HG03045 (cell line): Measurements from ENCODE around the gene NEFH.
"Not testable (repeated sequence)": the region's sequence is repeated elsewhere in the genome, so short reads cannot be mapped to it uniquely, and the experiment has no call there.

Source experiments
- ATAC-seq: cut with Tn5 transposase; IDR thresholded peaks from one replicate; pipeline ENCODE4 v1.9.1; 2021; ENCODE audit warnings: mild to moderate bottlenecking, moderate library complexity; ENCODE audit not compliant: unreplicated experiment

The NEFH gene

GRCh38 chr22:29489127-29489780 lies 9.2 kb downstream of the NEFH start:
- not testable (repeated sequence) for ATAC-seq

DNA sequence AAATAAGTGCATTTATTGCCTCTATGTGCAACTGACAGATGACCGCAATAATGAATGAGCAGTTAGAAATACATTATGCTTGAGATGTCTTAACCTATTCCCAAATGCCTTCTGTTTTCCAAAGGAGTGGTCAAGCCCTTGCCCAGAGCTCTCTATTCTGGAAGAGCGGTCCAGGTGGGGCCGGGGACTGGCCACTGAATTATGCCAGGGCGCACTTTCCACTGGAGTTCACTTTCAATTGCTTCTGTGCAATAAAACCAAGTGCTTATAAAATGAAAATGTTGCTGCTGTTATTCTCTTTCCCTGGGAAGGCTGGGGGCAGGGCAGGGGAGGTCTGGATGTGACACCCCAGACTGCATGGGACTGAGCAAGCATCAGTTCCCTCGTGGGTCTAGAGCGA lies 11.0 kb downstream of the NEFH start:
- ATAC-seq, result no peak

- ATAC-seq, result no peak
Observed at GRCh38 chr22:29493636-29494035, 13.6 kb downstream of the NEFH start.

GRCh38 chr22:29499852-29500251 lies 19.8 kb downstream of the NEFH start:
- no peak for ATAC-seq

DNA sequence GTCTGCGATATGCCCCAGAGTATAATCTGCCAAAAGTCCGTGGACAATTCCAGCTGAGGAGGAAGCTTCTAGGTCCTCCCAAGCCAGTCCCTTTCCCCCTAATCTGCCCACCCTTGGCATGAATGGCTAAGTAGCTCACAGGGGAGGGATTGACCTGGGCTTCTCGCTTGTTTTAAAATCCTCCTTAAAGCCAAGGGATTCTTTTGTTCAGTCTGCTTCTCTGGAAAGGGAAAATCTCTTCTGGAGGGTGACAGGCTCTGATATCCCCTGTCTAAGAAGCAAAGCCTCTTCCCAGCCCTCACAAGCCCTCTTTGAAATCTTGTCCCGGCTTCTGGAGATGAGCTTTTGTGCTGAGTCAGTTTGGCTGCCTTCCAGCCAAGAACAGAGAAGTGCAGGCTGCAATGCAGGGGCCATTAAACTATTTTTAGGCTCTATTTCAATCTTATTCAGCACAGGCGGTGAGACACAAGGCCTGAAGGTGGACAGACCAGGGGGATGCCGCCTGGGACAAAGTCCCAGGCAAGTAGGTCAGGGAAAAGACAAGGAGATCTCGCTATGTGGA lies 23.9 kb downstream of the NEFH start:
- ATAC-seq, result no peak

DNA sequence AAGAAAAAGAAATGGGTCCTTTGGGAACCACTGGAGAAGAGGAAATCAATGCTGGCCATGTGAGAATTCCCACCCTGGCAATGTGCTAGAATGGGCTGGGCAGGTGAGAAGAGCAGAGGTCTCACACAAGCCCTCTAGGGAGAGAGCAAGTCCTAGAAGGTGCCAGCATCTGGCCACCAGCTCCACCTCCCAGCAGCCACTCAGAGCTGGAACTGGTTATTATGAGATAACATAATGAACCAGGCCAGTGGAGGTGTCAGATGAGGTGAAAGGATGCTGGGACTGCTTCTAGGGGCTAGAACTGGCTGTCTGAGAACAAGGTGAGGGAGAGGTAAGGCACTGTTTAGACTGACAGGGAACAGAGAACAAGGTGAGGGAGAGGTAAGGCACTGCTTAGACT lies 29.3 kb downstream of the NEFH start:
- no peak for ATAC-seq

GRCh38 chr22:29509815-29510214 lies 29.8 kb downstream of the NEFH start:
- ATAC-seq, result no peak

DNA sequence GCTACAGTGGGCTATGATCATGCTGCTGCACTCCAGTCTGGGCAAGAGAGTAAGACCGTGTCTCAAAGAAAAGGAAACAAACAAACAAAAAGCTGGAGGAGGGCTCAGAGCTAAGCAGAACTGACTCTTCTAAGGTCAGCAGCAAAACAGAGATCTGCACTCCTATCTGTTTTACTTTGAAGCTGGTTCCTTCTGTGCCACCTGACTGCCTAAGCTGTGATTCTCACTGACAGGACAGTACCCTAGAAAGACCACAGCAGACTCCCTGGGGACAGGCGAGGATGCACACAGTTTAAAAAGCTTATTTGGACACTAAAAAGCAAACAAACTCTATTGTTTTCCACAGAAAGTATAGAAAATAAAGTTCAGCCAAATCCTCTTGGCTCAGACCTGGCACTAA lies 30.5 kb downstream of the NEFH start:
- ATAC-seq, result no peak

GRCh38 chr22:29511126-29511862 lies 31.3 kb downstream of the NEFH start:
- ATAC-seq, result no peak

DNA sequence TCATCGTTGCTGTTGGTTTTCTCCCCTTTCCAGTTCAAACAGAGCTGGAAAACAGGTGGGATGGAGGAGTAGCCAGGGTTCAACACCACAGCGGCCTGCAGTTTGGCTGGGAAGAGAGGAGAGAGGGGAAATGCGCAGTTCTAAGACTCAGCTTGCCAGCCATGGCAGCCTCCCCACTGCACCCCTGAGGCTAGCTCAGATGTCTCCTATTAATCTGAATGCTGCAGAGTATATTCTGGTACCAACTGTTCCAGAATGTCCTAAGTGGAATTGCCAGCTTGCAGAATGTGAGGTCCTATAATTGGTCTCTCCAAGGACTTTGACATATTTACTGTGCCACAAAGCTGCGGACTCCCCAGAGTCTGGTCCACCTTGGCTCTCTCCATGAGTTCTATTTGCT lies 32.0 kb downstream of the NEFH start:
- ATAC-seq, result no peak

DNA sequence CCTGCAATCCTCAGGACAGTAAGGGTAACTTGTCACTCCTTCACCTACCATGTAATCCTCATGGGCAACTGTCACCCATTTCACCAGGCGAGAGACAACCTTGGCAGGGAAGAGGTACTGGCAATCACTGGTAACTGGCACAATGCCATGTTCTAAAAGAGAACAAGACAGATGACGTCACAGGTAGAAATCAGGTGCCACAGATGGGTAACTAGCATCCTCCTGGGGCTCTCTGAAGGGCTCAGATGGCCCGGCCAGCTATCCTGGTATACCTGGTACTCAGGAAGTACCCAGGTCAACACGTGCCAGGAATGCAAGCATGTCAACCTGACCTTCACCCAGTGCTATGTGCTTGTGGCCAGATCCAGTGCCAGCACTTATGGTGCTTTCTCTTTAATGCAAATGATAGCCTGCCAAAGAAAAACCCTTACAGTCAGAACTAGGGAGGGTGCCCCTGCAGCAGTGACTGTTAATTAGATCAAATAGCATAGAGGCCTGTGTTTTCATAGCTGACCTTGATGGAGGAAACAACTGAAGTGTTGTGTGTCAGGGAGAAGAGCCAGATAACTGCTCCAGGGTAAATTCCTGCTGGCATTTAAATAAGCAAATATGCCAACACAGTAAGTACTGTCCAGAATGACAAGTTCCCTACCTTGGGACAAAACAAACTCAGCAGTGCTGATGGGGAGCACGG lies 37.3 kb downstream of the NEFH start:
- ATAC-seq, result no peak

- ATAC-seq, result no peak
Observed at GRCh38 chr22:29518427-29518826, 38.4 kb downstream of the NEFH start.

DNA sequence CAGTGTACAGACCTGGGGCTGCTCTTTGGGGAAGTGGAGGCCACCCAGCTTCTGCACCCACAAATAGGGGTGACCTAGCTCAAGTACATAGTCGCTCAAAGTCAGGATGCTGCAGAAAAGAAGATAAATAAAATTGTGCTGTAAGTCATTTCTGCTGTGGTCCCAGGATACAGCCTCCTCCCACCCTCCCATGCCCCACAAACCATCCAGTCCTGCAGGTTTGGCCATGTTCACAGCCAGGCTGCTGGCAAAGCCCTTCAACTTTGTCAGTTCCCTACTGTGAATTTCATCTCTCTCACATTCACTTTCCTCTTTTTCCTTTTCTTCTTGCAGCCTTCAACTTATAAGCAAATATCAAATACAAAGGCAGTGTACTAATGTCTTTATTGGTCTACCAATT lies 40.0 kb downstream of the NEFH start:
- no peak for ATAC-seq

- ATAC-seq, result no peak
Observed at GRCh38 chr22:29520851-29521250, 40.8 kb downstream of the NEFH start.

DNA sequence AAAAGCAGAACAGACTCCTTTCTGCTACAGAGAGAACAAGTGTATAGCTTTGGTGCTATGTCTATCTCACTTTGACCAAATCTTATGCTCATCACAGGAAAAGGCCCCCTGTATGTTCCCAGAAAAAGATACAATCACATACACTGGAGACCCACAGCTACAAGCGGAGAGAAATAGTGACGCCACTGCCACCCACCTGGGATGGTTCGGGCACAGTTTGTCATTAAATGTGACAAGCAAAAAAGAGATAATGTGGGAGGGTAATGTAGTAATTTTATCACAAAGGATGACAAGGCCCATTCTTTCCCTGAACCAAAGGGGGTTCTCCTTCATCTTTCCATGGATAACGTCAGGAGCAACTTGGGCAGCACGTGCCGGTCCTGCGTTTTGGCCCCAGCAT lies 41.5 kb downstream of the NEFH start:
- ATAC-seq, result no peak

DNA sequence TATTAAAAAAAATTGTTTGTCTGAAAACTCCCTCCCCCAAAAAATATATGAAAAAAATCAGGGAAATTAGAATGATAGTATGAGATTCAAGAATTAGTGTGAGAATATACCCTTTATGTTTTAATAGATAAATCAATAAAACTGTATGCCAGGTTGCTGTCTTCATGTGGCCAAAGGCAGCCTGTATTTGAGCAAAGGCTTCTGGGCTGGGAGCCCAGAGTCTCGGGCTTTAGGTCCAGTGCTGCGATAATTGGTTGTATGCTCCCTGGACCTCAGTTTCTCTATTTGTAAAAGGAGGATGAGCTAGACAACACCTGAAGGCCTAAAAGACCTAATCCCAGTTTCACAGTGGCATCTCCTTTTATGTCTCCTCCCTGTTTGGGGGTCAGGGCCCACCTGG lies 43.7 kb downstream of the NEFH start:
- no peak for ATAC-seq

GRCh38 chr22:29524442-29525191 lies 44.6 kb downstream of the NEFH start:
- ATAC-seq, result no peak

DNA sequence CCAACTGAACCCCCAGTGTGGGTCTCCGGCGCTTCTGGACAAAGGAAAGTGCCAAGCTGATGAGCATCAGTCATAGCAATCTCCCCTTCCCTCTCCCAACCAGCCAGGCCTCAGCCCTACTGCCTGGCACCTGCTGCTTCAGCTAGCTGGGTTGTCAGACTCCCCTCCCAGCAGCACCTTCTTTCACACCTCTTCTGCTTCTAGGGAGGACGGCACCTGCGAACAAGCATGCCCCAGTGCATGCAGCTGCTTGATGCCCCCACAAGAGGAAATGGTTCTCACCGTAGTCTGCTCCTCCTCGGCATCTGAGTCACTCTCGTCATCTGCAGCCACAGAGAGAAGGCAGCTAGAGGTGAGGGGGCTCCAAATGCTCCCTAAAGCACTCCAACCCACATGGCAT lies 48.1 kb downstream of the NEFH start:
- no peak for ATAC-seq

DNA sequence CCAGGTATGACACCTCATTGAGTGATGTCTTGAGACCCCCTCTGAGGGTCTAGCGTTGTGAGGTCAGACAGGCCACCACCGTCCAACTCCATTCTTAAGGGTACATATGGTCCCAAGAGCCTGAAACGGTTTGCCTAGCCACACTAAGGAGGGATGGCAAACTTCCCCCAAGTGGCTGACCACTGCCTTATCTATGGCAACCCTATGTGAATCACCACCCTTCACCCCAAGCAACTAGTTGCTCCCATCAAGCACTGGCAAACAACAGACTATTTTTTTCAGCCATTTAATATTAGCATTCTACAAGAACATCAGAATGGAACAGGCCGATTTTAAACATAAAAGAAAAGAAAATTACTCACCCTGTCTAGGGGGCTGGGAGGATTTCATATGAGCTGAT lies 50.7 kb downstream of the NEFH start:
- no peak for ATAC-seq

GRCh38 chr22:29531419-29531818 lies 51.4 kb downstream of the NEFH start:
- no peak for ATAC-seq

- ATAC-seq, result no peak
Observed at GRCh38 chr22:29536411-29536810, 56.4 kb downstream of the NEFH start.
